HepG2 (cell line): Measurements from ENCODE around the gene NRBP1. TPM values are rescaled to one million over a fixed set of nuclear protein-coding genes. Genes with fewer than 3 reads are reported as not detected.

ENCODE experiments used
- ATAC-seq: fragments of 200-7000 bp; cut with Tn5 transposase; 3 replicates; pipeline ENCODE4 v1.9.1; 2020; ENCODE audit warnings: mild to moderate bottlenecking, moderate library complexity
- BruUV-seq: library from RNA; stranded (reverse); fragments of 400-500 nt; replicated peaks from 2 replicates; lab custom pipeline; 2021; lab: Mats Ljungman, UMichigan
- CTCF ChIA-PET: fragments of 300-600 bp; formaldehyde crosslinking; extraction: SDS; loops from one replicate; lab custom pipeline; 2021; ENCODE audit warnings: low total read pairs, inconsistent platforms, low intra/inter-chr PET ratio; lab: Yijun Ruan, JAX
- POLR2A ChIA-PET: fragments of 350-600 bp; sonication (Branson Sonifier 250); formaldehyde crosslinking; loops from one replicate; lab custom pipeline; 2020; ENCODE audit warnings: antibody characterized with exemption, inconsistent platforms; lab: Yijun Ruan, JAX
- DNase-seq: peaks from one replicate; pipeline ENCODE4 v3.0.0-alpha.2; 2015; ENCODE audit warnings: low spot score
- FAIRE-seq: peaks from 3 replicates; lab custom pipeline; 2011; peaks lifted over from hg19 to GRCh38; lab: Jason Lieb, UNC
- H2AFZ ChIP-seq: one replicate; pipeline ENCODE4 v1.6.1; 2011; ENCODE audit warnings: low read length, inconsistent platforms
- H3K27ac ChIP-seq: fragments of 300-600 bp; 3 replicates; pipeline ENCODE4 v1.8.0; 2011; ENCODE audit warnings: mixed run types, mild to moderate bottlenecking, mixed read lengths, low read length, inconsistent platforms; ENCODE audit not compliant: insufficient read depth; ENCODE audit errors: extremely low read length
- H3K27me3 ChIP-seq, 2 experiments: fragments of 200-600 bp in 1 of 2; 2 replicates in 1 of 2; 3 replicates in 1 of 2; pipeline versions ENCODE4 v1.6.0 to v1.8.0; 2011; ENCODE audit warnings: low read length in 2 of 2, mild to moderate bottlenecking in 2 of 2, moderate library complexity in 2 of 2, inconsistent platforms in 1 of 2; ENCODE audit not compliant: insufficient read depth in 2 of 2, control insufficient read depth in 1 of 2
- H3K36me3 ChIP-seq, 2 experiments: fragments of 200-600 bp in 1 of 2; replicated peaks in 1 of 2; 2 replicates in 1 of 2; 3 replicates in 1 of 2; pipeline versions ENCODE4 v1.5.1 to v1.8.0; 2011; ENCODE audit warnings: low read length in 2 of 2, inconsistent platforms in 1 of 2; ENCODE audit not compliant: insufficient read depth in 2 of 2, control insufficient read depth in 1 of 2
- H3K4me1 ChIP-seq: 2 replicates; pipeline ENCODE4 v1.5.1; 2012; ENCODE audit warnings: low read length, inconsistent platforms; ENCODE audit not compliant: insufficient read depth
- H3K4me2 ChIP-seq: 2 replicates; pipeline ENCODE4 v1.6.0; 2011; ENCODE audit warnings: low read depth, low read length, inconsistent platforms
- H3K4me3 ChIP-seq, 3 experiments: fragments of 200-600 bp in 1 of 3; sonication (generic), shearing (Covaris generic) in 1 of 3; replicated peaks in 1 of 3; 2 replicates each; pipeline ENCODE4 v1.5.1; 2011 to 2016; ENCODE audit warnings: low read length in 3 of 3, inconsistent platforms in 2 of 3, low read depth in 2 of 3, mild to moderate bottlenecking in 2 of 3, control low read depth in 1 of 3, mixed read lengths in 1 of 3; ENCODE audit not compliant: insufficient read depth in 1 of 3
- H3K79me2 ChIP-seq: one replicate; pipeline ENCODE4 v1.6.1; 2011; ENCODE audit warnings: low read length, inconsistent platforms; ENCODE audit not compliant: insufficient read depth
- H3K9ac ChIP-seq: 2 replicates; pipeline ENCODE4 v1.6.0; 2011; ENCODE audit warnings: mild to moderate bottlenecking, low read depth, low read length, inconsistent platforms; ENCODE audit not compliant: insufficient read depth
- H3K9me3 ChIP-seq: 2 replicates; pipeline ENCODE4 v1.5.1; 2012; ENCODE audit warnings: mild to moderate bottlenecking, low read length
- H4K20me1 ChIP-seq: 2 replicates; pipeline ENCODE4 v1.6.0; 2011; ENCODE audit warnings: inconsistent platforms, mild to moderate bottlenecking, low read length, moderate library complexity; ENCODE audit not compliant: insufficient read depth
- CEBPG ChIP-seq: IDR thresholded peaks from 2 replicates; pipeline ENCODE4 v1.6.1; 2016
- DDIT3 ChIP-seq: sonication (generic); formaldehyde crosslinking; IDR thresholded peaks from 2 replicates; pipeline ENCODE4 v1.4.0; 2020; ENCODE audit warnings: mild to moderate bottlenecking, missing genetic modification reagents
- E2F5 ChIP-seq: sonication (generic); formaldehyde crosslinking; conservative IDR thresholded peaks from 2 replicates; pipeline ENCODE4 v1.4.0; 2020; ENCODE audit warnings: missing genetic modification reagents
- GABPB1 ChIP-seq: IDR thresholded peaks from 2 replicates; pipeline ENCODE4 v1.6.1; 2016; ENCODE audit warnings: mild to moderate bottlenecking, missing genetic modification reagents, moderate library complexity, missing compliant biosample characterization
- HOXA5 ChIP-seq: sonication (generic); formaldehyde crosslinking; IDR thresholded peaks from 2 replicates; pipeline ENCODE4 v1.4.0; 2020; ENCODE audit warnings: missing genetic modification reagents
- IKZF5 ChIP-seq: IDR thresholded peaks from 2 replicates; pipeline ENCODE4 v1.6.1; 2018; ENCODE audit warnings: missing genetic modification reagents, mild to moderate bottlenecking, missing compliant biosample characterization
- NFKB2 ChIP-seq: sonication (generic); formaldehyde crosslinking; IDR thresholded peaks from 2 replicates; pipeline ENCODE4 v1.4.0; 2020; ENCODE audit warnings: missing genetic modification reagents, borderline replicate concordance
- RAD51 ChIP-seq: fragments of 450-650 bp; IDR thresholded peaks from 2 replicates; pipeline ENCODE4 v1.6.1; 2016; ENCODE audit warnings: borderline replicate concordance
- RERE ChIP-seq: IDR thresholded peaks from 2 replicates; pipeline ENCODE4 v1.6.1; 2016; ENCODE audit warnings: low read depth, missing genetic modification reagents, missing compliant biosample characterization
- TBX3 ChIP-seq: fragments of 450-650 bp; IDR thresholded peaks from 2 replicates; pipeline ENCODE4 v1.6.1; 2017; ENCODE audit warnings: antibody characterized with exemption, mild to moderate bottlenecking, inconsistent platforms, borderline replicate concordance
- ZBTB14 ChIP-seq: sonication (generic); formaldehyde crosslinking; IDR thresholded peaks from 2 replicates; pipeline ENCODE4 v1.4.0; 2020; ENCODE audit warnings: missing genetic modification reagents
- ZBTB42 ChIP-seq: sonication (generic); formaldehyde crosslinking; IDR thresholded peaks from 2 replicates; pipeline ENCODE4 v1.5.0; 2020; ENCODE audit warnings: mild to moderate bottlenecking, missing genetic modification reagents
- ZKSCAN8 ChIP-seq: IDR thresholded peaks from 2 replicates; pipeline ENCODE4 v1.6.1; 2016; ENCODE audit warnings: borderline replicate concordance, missing genetic modification reagents, missing compliant biosample characterization
- ZNF354B ChIP-seq: sonication (generic); formaldehyde crosslinking; IDR thresholded peaks from 2 replicates; pipeline ENCODE4 v1.8.0; 2022; ENCODE audit warnings: mild to moderate bottlenecking, missing genetic modification reagents
- ZNF768 ChIP-seq: sonication (generic); formaldehyde crosslinking; IDR thresholded peaks from 2 replicates; pipeline ENCODE4 v1.4.0; 2020; ENCODE audit warnings: missing genetic modification reagents
- ZNF772 ChIP-seq: sonication (generic); formaldehyde crosslinking; IDR thresholded peaks from 2 replicates; pipeline ENCODE4 v1.5.0; 2020; ENCODE audit warnings: mild to moderate bottlenecking, missing genetic modification reagents
- ZNF790 ChIP-seq: sonication (generic); formaldehyde crosslinking; IDR thresholded peaks from 2 replicates; pipeline ENCODE4 v1.8.0; 2022; ENCODE audit warnings: missing genetic modification reagents, mild to moderate bottlenecking, borderline replicate concordance
- WGBS: methylation state at CpG from one replicate; pipeline ENCODE4 v1.1.6; 2017; ENCODE audit warnings: low lambda C conversion rate; 5-methylcytosine and 5-hydroxymethylcytosine counted together
- in situ Hi-C: cut with HindIII; loops from 2 replicates; pipeline ENCODE4 v1.10.0; 2017; ENCODE audit warnings: low pct_unique_long_range_greater_than_20kb; ENCODE audit not compliant: extremely low pct_ligation_motif_present
- intact Hi-C: fragments of 100-400 bp; cut with micrococcal nuclease; formaldehyde crosslinking; loops from one replicate; pipeline ENCODE4 v1.10.0; 2022; ENCODE audit not compliant: unreplicated experiment
- polyA plus RNA-seq, 8 experiments: library from polyadenylated mRNA; depleted of rRNA in 3 of 8; stranded (reverse) in 7 of 8; unstranded in 1 of 8; fragments of >200 nt; fragmentation: Illumina TruSeq in 4 of 8; extraction: Trizol in 4 of 8; gene quantifications; 2 replicates each; pipeline versions ENCODE4 v1.2.1 to v1.2.3, GENCODE V29; 2011 to 2016; ENCODE audit warnings: low read depth in 4 of 8, missing spikeins in 1 of 8, mixed read lengths in 1 of 8; ENCODE audit not compliant: insufficient read depth in 1 of 8
- total RNA-seq, 5 experiments: library from RNA; depleted of rRNA; stranded (reverse); fragments of >200 nt; fragmentation: Illumina TruSeq; extraction: Trizol; gene quantifications; 2 replicates each; pipeline ENCODE4 v1.2.3, GENCODE V29; 2016; ENCODE audit warnings: low read depth in 1 of 5

NRBP1 gene
- total and polyA plus RNA-seq, 2 of the 13 experiments (the other 11 are each of a cell fraction or from before 2014, with no cell fraction given), result 165 to 240 TPM

GRCh38 chr2:27446057-27446456, 17.6 kb downstream of the NRBP1 start (continued):
- TF ChIP-seq RAD51 (no peak), CEBPG (peak; percentile 81), HOXA5 (CRISPR knock-in tag) (no peak), GABPB1 (CRISPR knock-in tag) (no peak), ZBTB14 (CRISPR knock-in tag) (no peak), IKZF5 (CRISPR knock-in tag) (no peak), TBX3 (no peak)

GRCh38 chr2:27448381-27448780, 19.9 kb downstream of the NRBP1 start:
- no peaks in the 10 kb centered on the region for H4K20me1 ChIP-seq
- H3K4me2 ChIP-seq, result no peak overlapping the region
- ATAC-seq (no peak), FAIRE-seq (no peak), DNase-seq (no peak)
- H2AFZ ChIP-seq, result no peak overlapping the region
- ChIA-PET POLR2A (no interaction called here), CTCF (no interaction called here)
- peaks cover 5 to 42% of the 10 kb centered on the region in 2 experiments; a peak in 4 of 5 replicates for H3K36me3 ChIP-seq
- H3K79me2 ChIP-seq, result no peaks in the 10 kb centered on the region
- no peaks in the 10 kb centered on the region for H3K4me1 ChIP-seq
- intact Hi-C loops (no loop called here), in situ Hi-C loops (no loop called here)
- H3K27me3 ChIP-seq, result no peaks in the 10 kb centered on the region
- no peak overlapping the region for H3K27ac ChIP-seq
- H3K9me3 ChIP-seq, result no peaks in the 10 kb centered on the region
- BruUV-seq, result no TSS peak
- H3K4me3 ChIP-seq, result no peak overlapping the region
- no peak overlapping the region for H3K9ac ChIP-seq
- 46% methylated on average over 3 of the region's 3 CpGs for WGBS
- no peak for TF ChIP-seq RERE
- TF ChIP-seq ZNF768, result no peak
- TF ChIP-seq ZNF772 (CRISPR knock-in tag), result no peak
- no peak for TF ChIP-seq ZNF354B (CRISPR knock-in tag)
- no peak for TF ChIP-seq ZKSCAN8
- TF ChIP-seq E2F5 (CRISPR knock-in tag), result no peak
- TF ChIP-seq DDIT3 (CRISPR knock-in tag), result no peak
- TF ChIP-seq NFKB2 (CRISPR knock-in tag), result no peak
- no peak for TF ChIP-seq ZBTB42 (CRISPR knock-in tag)
- no peak for TF ChIP-seq ZNF790
